GM03348 (cell line): Measurements from ENCODE around the gene RPS6KB1.
"Not testable (repeated sequence)": the region's sequence is repeated elsewhere in the genome, so short reads cannot be mapped to it uniquely, and the experiment has no call there.

ENCODE experiments used
- DNase-seq: peaks from one replicate; pipeline ENCODE4 v3.0.0; 2012; ENCODE audit warnings: low spot score

The RPS6KB1 gene

GRCh38 chr17:59946433-59946832, 53.5 kb downstream of the RPS6KB1 start:
- not testable (repeated sequence) for DNase-seq

- DNase-seq: not testable (repeated sequence)
These were observed 54.4 kb downstream of the RPS6KB1 start for GRCh38 chr17:59947310-59947709.

- no peak for DNase-seq
These were observed 57.1 kb downstream of the RPS6KB1 start for GRCh38 chr17:59950049-59950448.

- DNase-seq: no peak
These were observed 61.9 kb downstream of the RPS6KB1 start for GRCh38 chr17:59954856-59955255.

GRCh38 chr17:59959574-59959973, 66.7 kb downstream of the RPS6KB1 start:
- DNase-seq: not testable (repeated sequence)

GRCh38 chr17:59962739-59963318, 69.9 kb downstream of the RPS6KB1 start:
- DNase-seq: no peak

GRCh38 chr17:59963738-59964481, 71.0 kb downstream of the RPS6KB1 start:
- peak; percentile 53 for DNase-seq

GRCh38 chr17:59964482-59965328, 71.8 kb downstream of the RPS6KB1 start, which contains the start of gene RNFT1:
Gene RNFT1, minus strand, starts transcription at chr17:59964740. Its CDS starts 77 bp downstream, at chr17:59964663.
- DNase-seq: peak; percentile 97

GRCh38 chr17:59971771-59972170, 78.8 kb downstream of the RPS6KB1 start:
- DNase-seq: not testable (repeated sequence)

GRCh38 chr17:59972778-59973177, 79.9 kb downstream of the RPS6KB1 start:
- no peak for DNase-seq

GRCh38 chr17:59973483-59973882, 80.6 kb downstream of the RPS6KB1 start:
- not testable (repeated sequence) for DNase-seq

GRCh38 chr17:59975166-59975565, 82.2 kb downstream of the RPS6KB1 start:
- DNase-seq: not testable (repeated sequence)

- not testable (repeated sequence) for DNase-seq
These were observed 103.7 kb downstream of the RPS6KB1 start for GRCh38 chr17:59996608-59997007.
